ENCODE measurements around the gene NRXN3.

Gene NRXN3

GRCh38 chr14:79631276-79631675 lies 1461.1 kb downstream of the NRXN3 start:
- DNase-seq (ENCODE audit: low read depth) = no peak

- DNase-seq (ENCODE audit: low read depth) = no peak
Observed at GRCh38 chr14:79638672-79639266, 1468.6 kb downstream of the NRXN3 start.

GRCh38 chr14:79639613-79640012 lies 1469.4 kb downstream of the NRXN3 start:
- no peak for DNase-seq (ENCODE audit: low read depth)

GRCh38 chr14:79641371-79641770 lies 1471.2 kb downstream of the NRXN3 start:
- DNase-seq (ENCODE audit: low read depth) = no peak

- no peak for DNase-seq (ENCODE audit: low read depth)
Observed at GRCh38 chr14:79643132-79643531, 1473.0 kb downstream of the NRXN3 start.

- DNase-seq (ENCODE audit: low read depth) = no peak
Observed at GRCh38 chr14:79645753-79646362, 1475.7 kb downstream of the NRXN3 start.

- no peak for DNase-seq (ENCODE audit: low read depth)
Observed at GRCh38 chr14:79649856-79650255, 1479.7 kb downstream of the NRXN3 start.

- no peak for DNase-seq (ENCODE audit: low read depth)
Observed at GRCh38 chr14:79652513-79653307, 1482.5 kb downstream of the NRXN3 start.

- DNase-seq (ENCODE audit: low read depth) = no peak
Observed at GRCh38 chr14:79656056-79656455, 1485.9 kb downstream of the NRXN3 start.

GRCh38 chr14:79656496-79656895 lies 1486.3 kb downstream of the NRXN3 start:
- DNase-seq (ENCODE audit: low read depth) = no peak

- no peak for DNase-seq (ENCODE audit: low read depth)
Observed at GRCh38 chr14:79658221-79658620, 1488.0 kb downstream of the NRXN3 start.

- DNase-seq (ENCODE audit: low read depth) = no peak
Observed at GRCh38 chr14:79658769-79659168, 1488.6 kb downstream of the NRXN3 start.

GRCh38 chr14:79660053-79660939 lies 1490.1 kb downstream of the NRXN3 start:
- DNase-seq (ENCODE audit: low read depth) = no peak

- DNase-seq (ENCODE audit: low read depth) = no peak
Observed at GRCh38 chr14:79661752-79662151, 1491.6 kb downstream of the NRXN3 start.

GRCh38 chr14:79663453-79663852 lies 1493.3 kb downstream of the NRXN3 start:
- DNase-seq (ENCODE audit: low read depth) = no peak

- DNase-seq (ENCODE audit: low read depth) = no peak
Observed at GRCh38 chr14:79665556-79665955, 1495.4 kb downstream of the NRXN3 start.

- no peak for DNase-seq (ENCODE audit: low read depth)
Observed at GRCh38 chr14:79668951-79669350, 1498.8 kb downstream of the NRXN3 start.

- DNase-seq (ENCODE audit: low read depth) = no peak
Observed at GRCh38 chr14:79670811-79671210, 1500.6 kb downstream of the NRXN3 start.

GRCh38 chr14:79680087-79680486 lies 1509.9 kb downstream of the NRXN3 start:
- DNase-seq (ENCODE audit: low read depth) = no peak

- no peak for DNase-seq (ENCODE audit: low read depth)
Observed at GRCh38 chr14:79686196-79686595, 1516.0 kb downstream of the NRXN3 start.

- DNase-seq (ENCODE audit: low read depth) = no peak
Observed at GRCh38 chr14:79690960-79691359, 1520.8 kb downstream of the NRXN3 start.

GRCh38 chr14:79693935-79694334 lies 1523.8 kb downstream of the NRXN3 start:
- no peak for DNase-seq (ENCODE audit: low read depth)
